H54 (cell line): ENCODE data around the gene CFAP119.

ENCODE experiments used
- DNase-seq: peaks from one replicate; pipeline ENCODE4 v3.0.0; 2011; ENCODE audit warnings: low spot score, mixed read lengths; ENCODE audit not compliant: insufficient read length
- FAIRE-seq: peaks from 3 replicates; lab custom pipeline; 2011; peaks lifted over from hg19 to GRCh38; lab: Jason Lieb, UNC
- POLR2A ChIP-seq: IDR thresholded peaks from 2 replicates; pipeline ENCODE4 v1.6.1; 2011; ENCODE audit warnings: low read depth, mild to moderate bottlenecking, low read length

Gene CFAP119

GRCh38 chr16:30761427-30761927 lies 385 bp downstream of the CFAP119 start:
- TF ChIP-seq POLR2A, result no peak
- FAIRE-seq (no peak), DNase-seq (no peak)

- DNase-seq, result no peak
- no peak for FAIRE-seq
- TF ChIP-seq POLR2A, result no peak
These were observed 1.1 kb downstream of the CFAP119 start for GRCh38 chr16:30760577-30761426.

GRCh38 chr16:30760001-30760559 lies 1.8 kb downstream of the CFAP119 start:
- no peak for TF ChIP-seq POLR2A
- DNase-seq (no peak), FAIRE-seq (no peak)

GRCh38 chr16:30758988-30759491 lies 2.8 kb downstream of the CFAP119 start:
- FAIRE-seq (no peak), DNase-seq (no peak)
- TF ChIP-seq POLR2A, result no peak

GRCh38 chr16:30757316-30757715 lies 4.5 kb downstream of the CFAP119 start:
- FAIRE-seq (no peak), DNase-seq (no peak)
- TF ChIP-seq POLR2A, result no peak

GRCh38 chr16:30756781-30757100 lies 5.1 kb downstream of the CFAP119 start:
- DNase-seq (no peak), FAIRE-seq (no peak)
- no peak for TF ChIP-seq POLR2A

GRCh38 chr16:30755955-30756780 lies 5.7 kb downstream of the CFAP119 start:
- DNase-seq (no peak), FAIRE-seq (no peak)
- no peak for TF ChIP-seq POLR2A

GRCh38 chr16:30753596-30753995 lies 8.3 kb downstream of the CFAP119 start:
- DNase-seq (no peak), FAIRE-seq (no peak)
- no peak for TF ChIP-seq POLR2A

- DNase-seq (no peak), FAIRE-seq (no peak)
- TF ChIP-seq POLR2A, result no peak
These were observed 10.9 kb downstream of the CFAP119 start for GRCh38 chr16:30750876-30751465.

- no peak for TF ChIP-seq POLR2A
- FAIRE-seq, result no peak
- DNase-seq, result no peak
These were observed 11.7 kb downstream of the CFAP119 start for GRCh38 chr16:30750201-30750600.

GRCh38 chr16:30748634-30749445 lies 13.0 kb downstream of the CFAP119 start:
- FAIRE-seq (no peak), DNase-seq (no peak)
- TF ChIP-seq POLR2A, result no peak

GRCh38 chr16:30747799-30748633 lies 13.8 kb downstream of the CFAP119 start, which contains the start of gene PHKG2:
TSS of gene PHKG2 (plus strand) at chr16:30748425. CDS start at chr16:30748821, 396 bp downstream.
- FAIRE-seq (peak; percentile 82), DNase-seq (peak; percentile 96)
- peak; percentile 65 for TF ChIP-seq POLR2A
